SK-N-SH treated with all-trans-retinoic acid at 6 μM for 48 hours (cell line): ENCODE results near the gene SAMD8.
"Not testable (repeated sequence)": the region's sequence is repeated elsewhere in the genome, so short reads cannot be mapped to it uniquely, and the experiment has no call there.

Experiments used
- ATAC-seq: fragments of 200-7000 bp; cut with Tn5 transposase; 3 replicates; pipeline ENCODE4 v1.9.1; 2020; ENCODE audit warnings: mild to moderate bottlenecking, moderate library complexity
- ARNTL ChIP-seq: fragments of 450-650 bp; formaldehyde crosslinking; IDR thresholded peaks from 2 replicates; pipeline ENCODE4 v1.5.0; 2020; ENCODE audit warnings: low read depth, mild to moderate bottlenecking, moderate library complexity, borderline replicate concordance
- CSDC2 ChIP-seq: fragments of 250-450 bp; sonication (Bioruptor Pico); IDR thresholded peaks from 2 replicates; pipeline ENCODE4 v1.5.0; 2020; ENCODE audit warnings: mild to moderate bottlenecking, moderate library complexity
- ESRRG ChIP-seq: fragments of 250-450 bp; sonication (Bioruptor Pico); IDR thresholded peaks from 2 replicates; pipeline ENCODE4 v1.6.1; 2021; ENCODE audit warnings: mild to moderate bottlenecking
- ISL1 ChIP-seq: fragments of 250-450 bp; sonication (Bioruptor Pico); IDR thresholded peaks from 2 replicates; pipeline ENCODE4 v2.1.2; 2022; ENCODE audit warnings: mild to moderate bottlenecking, moderate library complexity
- OSR1 ChIP-seq: fragments of 250-450 bp; sonication (Bioruptor Pico); IDR thresholded peaks from 2 replicates; pipeline ENCODE4 v1.8.0; 2022; ENCODE audit warnings: moderate library complexity, mild to moderate bottlenecking, inconsistent platforms
- PPARA ChIP-seq: fragments of 250-450 bp; sonication (Bioruptor Pico); IDR thresholded peaks from 2 replicates; pipeline ENCODE4 v1.5.0; 2020; ENCODE audit warnings: mild to moderate bottlenecking, borderline replicate concordance
- RARB ChIP-seq: fragments of 250-450 bp; sonication (Bioruptor Pico); IDR thresholded peaks from 2 replicates; pipeline ENCODE4 v1.8.0; 2021; ENCODE audit warnings: mild to moderate bottlenecking, moderate library complexity
- SNAI2 ChIP-seq: fragments of 250-450 bp; sonication (Bioruptor Pico); IDR thresholded peaks from 2 replicates; pipeline ENCODE4 v1.5.0; 2020; ENCODE audit warnings: mild to moderate bottlenecking, moderate library complexity
- TCF4 ChIP-seq: fragments of 250-450 bp; sonication (Bioruptor Pico); IDR thresholded peaks from 2 replicates; pipeline ENCODE4 v1.8.0; 2021; ENCODE audit warnings: mild to moderate bottlenecking, moderate library complexity, borderline replicate concordance
- TOX ChIP-seq: fragments of 250-450 bp; sonication (Bioruptor Pico); IDR thresholded peaks from 2 replicates; pipeline ENCODE4 v1.8.0; 2021; ENCODE audit warnings: mild to moderate bottlenecking, moderate library complexity, borderline replicate concordance
- ZC3H10 ChIP-seq: fragments of 250-450 bp; sonication (Bioruptor Pico); IDR thresholded peaks from 2 replicates; pipeline ENCODE4 v1.5.1; 2021; ENCODE audit warnings: mild to moderate bottlenecking, moderate library complexity
- ZFP3 ChIP-seq: fragments of 250-450 bp; sonication (Bioruptor Pico); IDR thresholded peaks from 2 replicates; pipeline ENCODE4 v1.5.0; 2020; ENCODE audit warnings: mild to moderate bottlenecking, moderate library complexity
- ZFP30 ChIP-seq: fragments of 450-650 bp; formaldehyde crosslinking; IDR thresholded peaks from 2 replicates; pipeline ENCODE4 v1.5.0; 2022; ENCODE audit warnings: mild to moderate bottlenecking, moderate library complexity
- ZNF565 ChIP-seq: fragments of 450-650 bp; formaldehyde crosslinking; conservative IDR thresholded peaks from 2 replicates; pipeline ENCODE4 v1.5.0; 2020; ENCODE audit warnings: low read depth, mild to moderate bottlenecking, moderate library complexity
- ZNF8 ChIP-seq: fragments of 450-650 bp; formaldehyde crosslinking; IDR thresholded peaks from 2 replicates; pipeline ENCODE4 v1.5.0; 2020; ENCODE audit warnings: mild to moderate bottlenecking, moderate library complexity
- TF ChIP-seq, protein P1 (sequence below): fragments of 250-450 bp; sonication (Bioruptor Pico); IDR thresholded peaks from 2 replicates; pipeline ENCODE4 v1.5.1; 2020; ENCODE audit warnings: low read depth, mild to moderate bottlenecking, moderate library complexity
- TF ChIP-seq, protein P2 (sequence below): fragments of 250-450 bp; sonication (Bioruptor Pico); IDR thresholded peaks from 2 replicates; pipeline ENCODE4 v1.8.0; 2020; ENCODE audit warnings: mild to moderate bottlenecking, moderate library complexity, borderline replicate concordance
- TF ChIP-seq, protein P3 (sequence below): fragments of 250-450 bp; sonication (Bioruptor Pico); IDR thresholded peaks from 2 replicates; pipeline ENCODE4 v1.8.0; 2021; ENCODE audit warnings: low read depth, mild to moderate bottlenecking, moderate library complexity, borderline replicate concordance
- TF ChIP-seq, protein P4 (sequence below): fragments of 250-450 bp; sonication (Bioruptor Pico); IDR thresholded peaks from 2 replicates; pipeline ENCODE4 v1.5.1; 2021; ENCODE audit warnings: mild to moderate bottlenecking, moderate library complexity

SAMD8 gene

DNA sequence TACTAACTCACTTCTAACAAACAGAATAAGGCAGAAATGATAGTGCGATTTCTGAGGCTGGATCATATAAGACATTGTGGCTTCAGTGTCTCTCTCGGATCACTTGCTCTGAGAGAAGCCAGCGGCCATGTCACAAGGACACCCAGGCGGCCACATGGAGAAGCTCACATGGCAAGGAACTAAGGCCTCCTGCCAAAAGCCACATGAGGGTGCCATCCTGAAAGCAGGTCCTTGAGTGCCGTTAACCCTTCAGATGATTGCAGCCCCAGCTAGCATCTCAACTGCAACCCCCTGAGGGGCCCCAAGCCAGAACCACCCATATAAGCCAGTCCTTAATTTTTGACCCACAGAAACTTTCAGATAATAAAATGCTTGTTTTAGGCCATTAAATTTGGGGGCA, 92.3 kb downstream of the SAMD8 start:
- ATAC-seq: no peak
- TF ChIP-seq OSR1 (CRISPR knock-in tag): no peak
- no peak for TF ChIP-seq ZNF8 (CRISPR knock-in tag)
- TF ChIP-seq CSDC2 (CRISPR knock-in tag): no peak
- TF ChIP-seq, protein P1, sequence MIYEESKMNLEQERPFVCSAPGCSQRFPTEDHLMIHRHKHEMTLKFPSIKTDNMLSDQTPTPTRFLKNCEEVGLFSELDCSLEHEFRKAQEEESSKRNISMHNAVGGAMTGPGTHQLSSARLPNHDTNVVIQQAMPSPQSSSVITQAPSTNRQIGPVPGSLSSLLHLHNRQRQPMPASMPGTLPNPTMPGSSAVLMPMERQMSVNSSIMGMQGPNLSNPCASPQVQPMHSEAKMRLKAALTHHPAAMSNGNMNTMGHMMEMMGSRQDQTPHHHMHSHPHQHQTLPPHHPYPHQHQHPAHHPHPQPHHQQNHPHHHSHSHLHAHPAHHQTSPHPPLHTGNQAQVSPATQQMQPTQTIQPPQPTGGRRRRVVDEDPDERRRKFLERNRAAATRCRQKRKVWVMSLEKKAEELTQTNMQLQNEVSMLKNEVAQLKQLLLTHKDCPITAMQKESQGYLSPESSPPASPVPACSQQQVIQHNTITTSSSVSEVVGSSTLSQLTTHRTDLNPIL: no peak
- no peak for TF ChIP-seq ZNF565 (CRISPR knock-in tag)
- TF ChIP-seq, protein P2, sequence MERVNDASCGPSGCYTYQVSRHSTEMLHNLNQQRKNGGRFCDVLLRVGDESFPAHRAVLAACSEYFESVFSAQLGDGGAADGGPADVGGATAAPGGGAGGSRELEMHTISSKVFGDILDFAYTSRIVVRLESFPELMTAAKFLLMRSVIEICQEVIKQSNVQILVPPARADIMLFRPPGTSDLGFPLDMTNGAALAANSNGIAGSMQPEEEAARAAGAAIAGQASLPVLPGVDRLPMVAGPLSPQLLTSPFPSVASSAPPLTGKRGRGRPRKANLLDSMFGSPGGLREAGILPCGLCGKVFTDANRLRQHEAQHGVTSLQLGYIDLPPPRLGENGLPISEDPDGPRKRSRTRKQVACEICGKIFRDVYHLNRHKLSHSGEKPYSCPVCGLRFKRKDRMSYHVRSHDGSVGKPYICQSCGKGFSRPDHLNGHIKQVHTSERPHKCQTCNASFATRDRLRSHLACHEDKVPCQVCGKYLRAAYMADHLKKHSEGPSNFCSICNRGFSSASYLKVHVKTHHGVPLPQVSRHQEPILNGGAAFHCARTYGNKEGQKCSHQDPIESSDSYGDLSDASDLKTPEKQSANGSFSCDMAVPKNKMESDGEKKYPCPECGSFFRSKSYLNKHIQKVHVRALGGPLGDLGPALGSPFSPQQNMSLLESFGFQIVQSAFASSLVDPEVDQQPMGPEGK (CRISPR knock-in tag): no peak
- TF ChIP-seq ZC3H10 (CRISPR knock-in tag): no peak
- no peak for TF ChIP-seq ESRRG

DNA sequence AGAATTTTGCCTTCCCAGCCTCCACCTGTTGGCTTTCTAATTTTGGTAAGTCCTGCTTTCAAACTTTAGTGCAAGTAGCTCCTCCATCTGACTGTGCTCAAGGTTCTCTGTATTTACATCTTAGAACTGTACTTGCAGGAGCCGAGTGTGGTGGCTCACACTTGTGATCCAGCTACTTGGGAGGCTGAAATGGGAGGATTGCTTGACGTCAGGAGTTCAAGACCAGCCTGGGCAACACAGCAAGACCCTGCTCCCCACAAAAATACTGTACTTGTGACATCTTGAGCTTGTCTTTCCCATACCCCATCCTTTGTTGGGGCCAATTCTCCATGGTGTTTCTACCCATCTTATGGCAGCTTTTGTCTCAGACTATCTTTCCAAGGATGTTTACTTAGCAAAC, 94.5 kb downstream of the SAMD8 start:
- ATAC-seq: no peak
- no peak for TF ChIP-seq TOX

DNA sequence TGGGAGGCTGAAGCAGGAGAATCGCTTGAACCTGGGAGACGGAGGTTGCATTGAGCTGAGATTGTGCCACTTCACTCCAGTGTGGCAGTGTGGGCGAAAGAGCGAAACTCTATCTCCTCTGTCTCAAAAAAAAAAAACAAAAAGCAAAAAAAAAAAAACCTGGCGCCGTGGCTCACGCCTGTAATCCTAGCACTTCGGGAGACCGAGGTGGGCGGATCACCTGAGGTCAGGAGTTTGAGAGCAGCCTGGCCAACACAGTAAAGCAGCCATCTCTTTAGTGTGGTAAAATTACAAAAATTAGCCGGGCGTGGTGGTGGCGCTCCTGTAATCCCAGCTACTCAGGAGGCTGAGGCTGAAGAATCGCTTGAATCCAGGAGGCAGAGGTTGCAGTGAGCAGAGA, 95.2 kb downstream of the SAMD8 start:
- ATAC-seq: not testable (repeated sequence)

DNA sequence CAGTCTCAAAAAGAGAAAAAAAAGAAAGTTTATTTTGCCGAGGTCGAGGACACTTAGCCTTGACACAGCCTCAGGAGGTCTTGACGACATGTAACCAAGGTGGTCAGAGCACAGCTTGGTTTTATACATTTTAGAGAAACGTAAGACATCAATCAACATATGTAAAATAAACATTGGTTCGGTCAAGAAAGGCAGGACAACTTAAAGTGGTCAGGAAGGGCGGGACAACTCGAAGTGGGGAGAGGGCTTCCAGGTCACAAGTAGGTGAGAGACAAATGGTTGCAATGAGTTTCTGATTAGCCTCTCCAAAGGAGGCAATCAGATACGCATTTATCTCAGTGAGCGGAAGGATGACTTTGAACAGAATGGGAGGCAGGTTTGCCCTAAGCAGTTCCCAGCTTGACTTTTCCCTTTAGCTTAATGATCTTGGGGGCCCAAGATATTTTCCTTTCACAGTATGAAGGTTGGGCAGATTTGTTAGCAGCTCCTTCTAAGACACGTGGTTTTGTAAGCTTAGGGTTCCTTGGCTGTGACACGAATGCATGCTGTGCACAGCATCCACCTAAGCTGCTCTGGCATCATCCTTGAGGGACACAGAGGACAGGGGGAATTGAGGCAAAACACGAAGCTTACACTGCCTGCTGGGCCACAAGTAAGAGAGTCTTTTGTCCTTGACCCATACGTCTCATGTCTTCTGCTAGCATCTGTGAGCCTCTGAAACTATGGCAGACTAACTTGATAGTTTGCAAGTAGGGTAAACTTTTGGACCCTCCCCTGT, 95.8 kb downstream of the SAMD8 start:
- TF ChIP-seq, protein P3, sequence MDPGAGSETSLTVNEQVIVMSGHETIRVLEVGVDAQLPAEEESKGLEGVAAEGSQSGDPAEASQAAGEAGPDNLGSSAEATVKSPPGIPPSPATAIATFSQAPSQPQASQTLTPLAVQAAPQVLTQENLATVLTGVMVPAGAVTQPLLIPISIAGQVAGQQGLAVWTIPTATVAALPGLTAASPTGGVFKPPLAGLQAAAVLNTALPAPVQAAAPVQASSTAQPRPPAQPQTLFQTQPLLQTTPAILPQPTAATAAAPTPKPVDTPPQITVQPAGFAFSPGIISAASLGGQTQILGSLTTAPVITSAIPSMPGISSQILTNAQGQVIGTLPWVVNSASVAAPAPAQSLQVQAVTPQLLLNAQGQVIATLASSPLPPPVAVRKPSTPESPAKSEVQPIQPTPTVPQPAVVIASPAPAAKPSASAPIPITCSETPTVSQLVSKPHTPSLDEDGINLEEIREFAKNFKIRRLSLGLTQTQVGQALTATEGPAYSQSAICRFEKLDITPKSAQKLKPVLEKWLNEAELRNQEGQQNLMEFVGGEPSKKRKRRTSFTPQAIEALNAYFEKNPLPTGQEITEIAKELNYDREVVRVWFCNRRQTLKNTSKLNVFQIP: no peak
- TF ChIP-seq CSDC2 (CRISPR knock-in tag): no peak
- TF ChIP-seq OSR1 (CRISPR knock-in tag): no peak
- TF ChIP-seq ZC3H10 (CRISPR knock-in tag): no peak
- TF ChIP-seq ZFP3: no peak
- TF ChIP-seq TCF4 (CRISPR knock-in tag): no peak
- TF ChIP-seq ARNTL (CRISPR knock-in tag): no peak
- no peak for TF ChIP-seq PPARA (CRISPR knock-in tag)
- TF ChIP-seq, protein P4, sequence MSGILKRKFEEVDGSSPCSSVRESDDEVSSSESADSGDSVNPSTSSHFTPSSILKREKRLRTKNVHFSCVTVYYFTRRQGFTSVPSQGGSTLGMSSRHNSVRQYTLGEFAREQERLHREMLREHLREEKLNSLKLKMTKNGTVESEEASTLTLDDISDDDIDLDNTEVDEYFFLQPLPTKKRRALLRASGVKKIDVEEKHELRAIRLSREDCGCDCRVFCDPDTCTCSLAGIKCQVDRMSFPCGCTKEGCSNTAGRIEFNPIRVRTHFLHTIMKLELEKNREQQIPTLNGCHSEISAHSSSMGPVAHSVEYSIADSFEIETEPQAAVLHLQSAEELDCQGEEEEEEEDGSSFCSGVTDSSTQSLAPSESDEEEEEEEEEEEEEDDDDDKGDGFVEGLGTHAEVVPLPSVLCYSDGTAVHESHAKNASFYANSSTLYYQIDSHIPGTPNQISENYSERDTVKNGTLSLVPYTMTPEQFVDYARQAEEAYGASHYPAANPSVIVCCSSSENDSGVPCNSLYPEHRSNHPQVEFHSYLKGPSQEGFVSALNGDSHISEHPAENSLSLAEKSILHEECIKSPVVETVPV (CRISPR knock-in tag): no peak
- TF ChIP-seq SNAI2 (CRISPR knock-in tag): no peak
- TF ChIP-seq ESRRG: no peak
- TF ChIP-seq ZNF8 (CRISPR knock-in tag): no peak
- TF ChIP-seq, protein P1: no peak
- TF ChIP-seq RARB (CRISPR knock-in tag): no peak
- TF ChIP-seq ZFP30 (CRISPR knock-in tag): no peak
- no peak for TF ChIP-seq ISL1 (CRISPR knock-in tag)
- TF ChIP-seq, protein P2 (CRISPR knock-in tag): no peak
- ATAC-seq: no peak
